ENCODE results near the gene POLD3. TPM values are rescaled to one million over a fixed set of nuclear protein-coding genes. Genes with fewer than 3 reads are reported as not detected.

POLD3 gene
- total RNA-seq, 1 experiment from 2014 or later: 76.5 TPM

DNA sequence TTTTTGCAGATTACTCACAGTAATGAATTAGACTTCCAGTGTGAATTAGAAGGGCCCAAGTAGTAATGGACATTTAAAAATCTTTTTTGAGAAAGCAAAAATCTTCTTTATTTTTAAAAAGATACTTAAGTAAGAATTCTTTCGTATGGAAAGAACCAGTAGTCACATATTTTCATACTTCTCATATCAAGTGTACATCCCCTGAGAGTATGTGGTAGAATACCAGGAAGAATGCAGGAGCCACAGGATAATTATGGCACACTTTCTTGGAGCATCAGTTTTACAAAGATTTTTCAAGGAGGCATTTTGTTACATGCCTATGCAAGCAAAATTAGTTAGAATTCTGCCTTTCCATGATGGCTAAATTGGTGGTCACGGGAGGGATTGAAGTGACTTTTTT is 28.1 kb downstream of the POLD3 start:
- Histone ChIP-seq H3K4me3 (ENCODE audit: low read depth, low read length, poor library complexity, severe bottlenecking) (no peak overlapping the region), H3K36me3 (ENCODE audit: insufficient read depth, low read length, poor library complexity, severe bottlenecking) (peaks cover 67% of the 10 kb centered on the region), H3K4me1 (ENCODE audit: insufficient read depth, low read length, poor library complexity, severe bottlenecking) (no peaks in the 10 kb centered on the region), H3K27me3 (replicated peaks; ENCODE audit: insufficient read depth, low read depth, low read length, poor library complexity) (no peaks in the 10 kb centered on the region), H3K9me3 (ENCODE audit: low read depth, low read length, poor library complexity, severe bottlenecking) (no peaks in the 10 kb centered on the region), H3K27ac (ENCODE audit: low read depth, low read length, poor library complexity, severe bottlenecking) (no peak overlapping the region)
- BruUV-seq (replicated peaks): no TSS peak
- no peak for DNase-seq (ENCODE audit: low spot score)
- intact Hi-C loops (cut with micrococcal nuclease; ENCODE audit: unreplicated experiment): no loop called here
- ChIA-PET POLR2A (ENCODE audit: low non-redundant PET) (no interaction called here), CTCF (no interaction called here)
- TF ChIP-seq, protein P1, sequence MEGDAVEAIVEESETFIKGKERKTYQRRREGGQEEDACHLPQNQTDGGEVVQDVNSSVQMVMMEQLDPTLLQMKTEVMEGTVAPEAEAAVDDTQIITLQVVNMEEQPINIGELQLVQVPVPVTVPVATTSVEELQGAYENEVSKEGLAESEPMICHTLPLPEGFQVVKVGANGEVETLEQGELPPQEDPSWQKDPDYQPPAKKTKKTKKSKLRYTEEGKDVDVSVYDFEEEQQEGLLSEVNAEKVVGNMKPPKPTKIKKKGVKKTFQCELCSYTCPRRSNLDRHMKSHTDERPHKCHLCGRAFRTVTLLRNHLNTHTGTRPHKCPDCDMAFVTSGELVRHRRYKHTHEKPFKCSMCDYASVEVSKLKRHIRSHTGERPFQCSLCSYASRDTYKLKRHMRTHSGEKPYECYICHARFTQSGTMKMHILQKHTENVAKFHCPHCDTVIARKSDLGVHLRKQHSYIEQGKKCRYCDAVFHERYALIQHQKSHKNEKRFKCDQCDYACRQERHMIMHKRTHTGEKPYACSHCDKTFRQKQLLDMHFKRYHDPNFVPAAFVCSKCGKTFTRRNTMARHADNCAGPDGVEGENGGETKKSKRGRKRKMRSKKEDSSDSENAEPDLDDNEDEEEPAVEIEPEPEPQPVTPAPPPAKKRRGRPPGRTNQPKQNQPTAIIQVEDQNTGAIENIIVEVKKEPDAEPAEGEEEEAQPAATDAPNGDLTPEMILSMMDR (conservative IDR thresholded peaks at IDR 0.05; ENCODE audit: low read depth, low read length): no peak
- no peak for TF ChIP-seq EZH2 (IDR thresholded peaks at IDR 0.05; ENCODE audit: borderline replicate concordance, low read depth, low read length, poor library complexity, severe bottlenecking)

DNA sequence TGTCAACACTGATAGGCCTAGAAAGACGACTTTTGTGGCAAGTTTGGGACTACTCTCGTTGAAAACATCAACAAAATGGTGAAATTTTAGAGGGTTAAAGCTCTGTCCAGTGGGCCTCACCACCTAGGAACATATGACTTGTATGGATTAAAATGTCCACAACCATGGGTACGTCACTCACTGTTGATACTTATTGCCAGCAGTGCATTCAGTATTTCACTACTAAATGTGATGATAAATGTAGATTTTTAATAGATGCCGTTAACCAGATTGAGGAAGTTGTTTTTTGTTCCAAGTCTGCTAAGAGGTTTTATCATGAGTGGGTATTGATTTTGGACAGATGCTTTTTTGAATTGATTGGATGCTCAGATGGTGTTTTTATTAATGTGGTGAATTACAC is 33.7 kb downstream of the POLD3 start:
- BruUV-seq (replicated peaks): no TSS peak
- TF ChIP-seq, protein P1 (conservative IDR thresholded peaks at IDR 0.05; ENCODE audit: low read depth, low read length): no peak
- TF ChIP-seq EZH2 (IDR thresholded peaks at IDR 0.05; ENCODE audit: borderline replicate concordance, low read depth, low read length, poor library complexity, severe bottlenecking): no peak
- CTCF ChIA-PET: no interaction called here
- no peak for DNase-seq (ENCODE audit: low spot score)
- Histone ChIP-seq H3K27ac (ENCODE audit: low read depth, low read length, poor library complexity, severe bottlenecking) (no peak overlapping the region), H3K36me3 (ENCODE audit: insufficient read depth, low read length, poor library complexity, severe bottlenecking) (peaks cover 73% of the 10 kb centered on the region), H3K9me3 (ENCODE audit: low read depth, low read length, poor library complexity, severe bottlenecking) (no peaks in the 10 kb centered on the region), H3K4me3 (ENCODE audit: low read depth, low read length, poor library complexity, severe bottlenecking) (no peak overlapping the region), H3K27me3 (replicated peaks; ENCODE audit: insufficient read depth, low read depth, low read length, poor library complexity) (no peaks in the 10 kb centered on the region), H3K4me1 (ENCODE audit: insufficient read depth, low read length, poor library complexity, severe bottlenecking) (no peaks in the 10 kb centered on the region)
- intact Hi-C loops (cut with micrococcal nuclease; ENCODE audit: unreplicated experiment): no loop called here
- POLR2A ChIA-PET (ENCODE audit: low non-redundant PET): no interaction called here

DNA sequence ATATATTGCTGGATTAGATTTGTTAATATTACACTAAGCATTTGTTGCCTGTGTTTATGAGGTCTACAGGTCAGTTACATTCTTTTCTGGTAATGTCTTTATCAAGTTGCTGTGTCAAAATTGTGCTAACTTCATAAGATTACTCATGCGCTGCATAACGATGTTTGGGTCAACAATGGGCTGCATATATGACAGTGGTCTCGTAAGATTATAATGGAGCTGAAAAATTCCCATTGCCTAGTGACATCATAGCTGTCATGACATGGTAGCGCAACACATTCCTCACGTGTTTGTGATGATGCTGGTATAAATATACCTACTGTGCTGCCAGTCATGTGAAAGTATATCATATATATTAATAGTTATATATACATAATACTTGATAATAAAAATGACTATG is 34.2 kb downstream of the POLD3 start:
- H3K27me3 ChIP-seq (replicated peaks; ENCODE audit: insufficient read depth, low read depth, low read length, poor library complexity): no peaks in the 10 kb centered on the region
- H3K9me3 ChIP-seq (ENCODE audit: low read depth, low read length, poor library complexity, severe bottlenecking): no peaks in the 10 kb centered on the region
- no peaks in the 10 kb centered on the region for H3K4me1 ChIP-seq (ENCODE audit: insufficient read depth, low read length, poor library complexity, severe bottlenecking)
- H3K27ac ChIP-seq (ENCODE audit: low read depth, low read length, poor library complexity, severe bottlenecking): no peak overlapping the region
- no peak for DNase-seq (ENCODE audit: low spot score)
- CTCF ChIA-PET: no interaction called here
- H3K4me3 ChIP-seq (ENCODE audit: low read depth, low read length, poor library complexity, severe bottlenecking): no peak overlapping the region
- no peak for TF ChIP-seq EZH2 (IDR thresholded peaks at IDR 0.05; ENCODE audit: borderline replicate concordance, low read depth, low read length, poor library complexity, severe bottlenecking)
- TF ChIP-seq, protein P1 (conservative IDR thresholded peaks at IDR 0.05; ENCODE audit: low read depth, low read length): no peak
- POLR2A ChIA-PET (ENCODE audit: low non-redundant PET): interaction anchor here (0.9 kb wide), 1 partner anchor 12 kb away, joined by 3 read pairs; no protein-coding TSS in a partner anchor
- no TSS peak for BruUV-seq (replicated peaks)
- H3K36me3 ChIP-seq (ENCODE audit: insufficient read depth, low read length, poor library complexity, severe bottlenecking): peaks cover 75% of the 10 kb centered on the region
- intact Hi-C loops (cut with micrococcal nuclease; ENCODE audit: unreplicated experiment): no loop called here
